Caco-2 (cell line): ENCODE measurements around the gene NFKBIZ. TPM values are rescaled to one million over a fixed set of nuclear protein-coding genes. Genes with fewer than 3 reads are reported as not detected.

Experiments used
- BruUV-seq: library from RNA; stranded (reverse); fragments of 400-500 nt; replicated peaks from 2 replicates; lab custom pipeline; 2021; lab: Mats Ljungman, UMichigan
- CTCF ChIA-PET: fragments of 300-600 bp; sonication (Branson Sonifier 250); formaldehyde crosslinking; loops from one replicate; lab custom pipeline; 2022; ENCODE audit warnings: antibody characterized with exemption; lab: Charles Lee
- POLR2A ChIA-PET: fragments of 300-600 bp; sonication (Branson Sonifier 250); formaldehyde crosslinking; loops from one replicate; lab custom pipeline; 2022; ENCODE audit warnings: antibody characterized with exemption; lab: Charles Lee
- DNase-seq, 2 experiments: peaks; one replicate each; pipeline versions ENCODE4 v3.0.0 to v3.0.0-alpha.2; 2020 to 2022
- H3K27me3 ChIP-seq: replicated peaks from 2 replicates; pipeline ENCODE4 v1.6.0; 2011; ENCODE audit warnings: low read length; ENCODE audit not compliant: control insufficient read depth, insufficient read depth
- H3K36me3 ChIP-seq: 2 replicates; pipeline ENCODE4 v1.5.1; 2011; ENCODE audit warnings: low read length; ENCODE audit not compliant: control insufficient read depth, insufficient read depth
- H3K4me1 ChIP-seq: fragments of 250-450 bp; sonication (Bioruptor Pico); 2 replicates; pipeline ENCODE4 v1.5.1; 2020; ENCODE audit warnings: mild to moderate bottlenecking
- H3K4me3 ChIP-seq: 2 replicates; pipeline ENCODE4 v1.5.1; 2011; ENCODE audit warnings: low read depth, mild to moderate bottlenecking, control low read depth, low read length
- H3K9me3 ChIP-seq: fragments of 250-450 bp; sonication (Bioruptor Pico); 2 replicates; pipeline ENCODE4 v1.5.1; 2020; ENCODE audit warnings: mild to moderate bottlenecking, moderate library complexity
- H3K27ac Mint-ChIP-seq: one replicate; pipeline ENCODE4 v1.8.0; 2022; ENCODE audit warnings: mixed read lengths; ENCODE audit not compliant: unreplicated experiment
- H3K27me3 Mint-ChIP-seq: one replicate; pipeline ENCODE4 v1.8.0; 2022; ENCODE audit warnings: mixed read lengths; ENCODE audit not compliant: insufficient read depth, unreplicated experiment
- H3K36me3 Mint-ChIP-seq: one replicate; pipeline ENCODE4 v1.8.0; 2022; ENCODE audit warnings: mild to moderate bottlenecking, mixed read lengths; ENCODE audit not compliant: insufficient read depth, unreplicated experiment
- H3K4me1 Mint-ChIP-seq: one replicate; pipeline ENCODE4 v1.8.0; 2022; ENCODE audit warnings: low read depth, mixed read lengths; ENCODE audit not compliant: unreplicated experiment
- H3K4me3 Mint-ChIP-seq: one replicate; pipeline ENCODE4 v1.8.0; 2022; ENCODE audit warnings: mild to moderate bottlenecking, moderate library complexity, mixed read lengths; ENCODE audit not compliant: unreplicated experiment
- H3K9me3 Mint-ChIP-seq: one replicate; pipeline ENCODE4 v1.8.0; 2022; ENCODE audit warnings: mixed read lengths; ENCODE audit not compliant: unreplicated experiment
- intact Hi-C: fragments of 100-400 bp; cut with micrococcal nuclease; formaldehyde crosslinking; loops from one replicate; pipeline ENCODE4 v1.10.0; 2022; ENCODE audit not compliant: unreplicated experiment
- total RNA-seq: library from RNA; stranded (reverse); gene quantifications from 2 replicates; pipeline ENCODE4 v1.2.3, GENCODE V29; 2022
- TF ChIP-seq, protein P1 (sequence below), 2 experiments: fragments of 200-600 bp in 1 of 2; IDR thresholded peaks; 1 replicate in 1 of 2; 2 replicates in 1 of 2; pipeline versions ENCODE4 v1.5.1 to v1.8.0; 2011 to 2022; ENCODE audit warnings: antibody characterized with exemption in 1 of 2, control low read depth in 1 of 2, inconsistent platforms in 1 of 2, low read depth in 1 of 2, low read length in 1 of 2, mild to moderate bottlenecking in 1 of 2, moderate library complexity in 1 of 2; ENCODE audit not compliant: insufficient read depth in 1 of 2, severe bottlenecking in 1 of 2, unreplicated experiment in 1 of 2

Gene NFKBIZ
- total RNA-seq, 1 experiment from 2014 or later = 20.2 TPM

DNA sequence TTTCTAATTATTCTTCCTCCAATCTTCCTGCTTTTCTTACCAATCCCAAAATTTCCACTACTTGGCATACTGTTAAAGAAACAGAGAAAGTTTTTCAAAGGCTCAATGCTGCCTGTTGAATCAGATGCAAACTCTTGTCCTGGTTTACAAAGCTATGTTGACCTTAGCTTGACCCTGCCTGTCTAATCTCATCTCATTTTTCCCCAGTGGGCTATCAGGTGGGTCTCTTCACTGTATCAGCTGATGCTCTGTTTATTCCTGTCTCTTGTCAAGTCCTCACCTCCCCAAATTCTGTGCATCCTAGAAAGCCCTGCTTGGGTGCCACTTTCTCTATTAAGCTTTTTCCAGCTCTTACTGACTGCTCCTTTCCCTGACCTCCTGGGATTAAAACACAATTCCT lies 18.2 kb downstream of the NFKBIZ start:
- no peak overlapping the region for H3K4me3 Mint-ChIP-seq
- H3K27ac Mint-ChIP-seq = no peak overlapping the region
- H3K27me3 Mint-ChIP-seq = no peaks in the 10 kb centered on the region
- peaks cover 10% of the 10 kb centered on the region for H3K4me1 Mint-ChIP-seq
- no peaks in the 10 kb centered on the region for H3K27me3 ChIP-seq
- H3K4me1 ChIP-seq = peaks cover 26% of the 10 kb centered on the region
- ChIA-PET CTCF (no interaction called here), POLR2A (no interaction called here)
- intact Hi-C loops = no loop called here
- H3K9me3 Mint-ChIP-seq = no peaks in the 10 kb centered on the region
- DNase-seq = no peak
- no peaks in the 10 kb centered on the region for H3K36me3 Mint-ChIP-seq
- no peaks in the 10 kb centered on the region for H3K9me3 ChIP-seq
- H3K36me3 ChIP-seq = no peaks in the 10 kb centered on the region
- no TSS peak for BruUV-seq
- H3K4me3 ChIP-seq = no peak overlapping the region
- TF ChIP-seq, protein P1, sequence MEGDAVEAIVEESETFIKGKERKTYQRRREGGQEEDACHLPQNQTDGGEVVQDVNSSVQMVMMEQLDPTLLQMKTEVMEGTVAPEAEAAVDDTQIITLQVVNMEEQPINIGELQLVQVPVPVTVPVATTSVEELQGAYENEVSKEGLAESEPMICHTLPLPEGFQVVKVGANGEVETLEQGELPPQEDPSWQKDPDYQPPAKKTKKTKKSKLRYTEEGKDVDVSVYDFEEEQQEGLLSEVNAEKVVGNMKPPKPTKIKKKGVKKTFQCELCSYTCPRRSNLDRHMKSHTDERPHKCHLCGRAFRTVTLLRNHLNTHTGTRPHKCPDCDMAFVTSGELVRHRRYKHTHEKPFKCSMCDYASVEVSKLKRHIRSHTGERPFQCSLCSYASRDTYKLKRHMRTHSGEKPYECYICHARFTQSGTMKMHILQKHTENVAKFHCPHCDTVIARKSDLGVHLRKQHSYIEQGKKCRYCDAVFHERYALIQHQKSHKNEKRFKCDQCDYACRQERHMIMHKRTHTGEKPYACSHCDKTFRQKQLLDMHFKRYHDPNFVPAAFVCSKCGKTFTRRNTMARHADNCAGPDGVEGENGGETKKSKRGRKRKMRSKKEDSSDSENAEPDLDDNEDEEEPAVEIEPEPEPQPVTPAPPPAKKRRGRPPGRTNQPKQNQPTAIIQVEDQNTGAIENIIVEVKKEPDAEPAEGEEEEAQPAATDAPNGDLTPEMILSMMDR (IDR thresholded peaks at IDR 0.05; ENCODE audit: insufficient read depth in 1 of 2, low read depth in 1 of 2, low read length in 1 of 2, severe bottlenecking in 1 of 2, unreplicated experiment in 1 of 2) = no peak

DNA sequence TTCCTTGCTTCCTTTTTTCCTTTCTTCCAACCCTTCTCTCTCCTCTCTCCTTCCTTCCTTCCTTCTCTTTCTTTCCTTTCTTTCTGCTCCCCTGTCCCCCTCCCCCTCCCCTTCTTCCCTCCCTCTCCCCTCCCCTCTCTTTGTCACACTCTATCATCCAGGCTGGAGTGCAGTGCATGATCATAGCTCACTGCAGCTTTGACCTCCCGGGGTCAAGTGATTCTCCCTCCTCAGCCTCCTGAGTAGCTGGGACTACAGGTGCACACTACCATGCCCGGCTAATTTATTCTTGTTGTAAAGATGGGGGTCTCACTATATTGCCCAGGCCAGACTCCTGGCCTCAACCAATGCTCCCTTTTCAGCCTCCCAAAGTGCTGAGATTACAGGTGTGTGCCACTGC lies 18.7 kb downstream of the NFKBIZ start:
- Histone ChIP-seq H3K9me3 (no peaks in the 10 kb centered on the region), H3K36me3 (no peaks in the 10 kb centered on the region), H3K27me3 (no peaks in the 10 kb centered on the region), H3K4me3 (no peak overlapping the region), H3K4me1 (peaks cover 26% of the 10 kb centered on the region)
- no peak for DNase-seq
- no TSS peak for BruUV-seq
- no peaks in the 10 kb centered on the region for H3K36me3 Mint-ChIP-seq
- H3K4me1 Mint-ChIP-seq = peaks cover 10% of the 10 kb centered on the region
- no peak overlapping the region for H3K27ac Mint-ChIP-seq
- ChIA-PET POLR2A (no interaction called here), CTCF (no interaction called here)
- TF ChIP-seq, protein P1 (IDR thresholded peaks at IDR 0.05; ENCODE audit: insufficient read depth in 1 of 2, low read depth in 1 of 2, low read length in 1 of 2, severe bottlenecking in 1 of 2, unreplicated experiment in 1 of 2) = no peak
- intact Hi-C loops = no loop called here
- no peaks in the 10 kb centered on the region for H3K27me3 Mint-ChIP-seq
- no peak overlapping the region for H3K4me3 Mint-ChIP-seq
- no peaks in the 10 kb centered on the region for H3K9me3 Mint-ChIP-seq

DNA sequence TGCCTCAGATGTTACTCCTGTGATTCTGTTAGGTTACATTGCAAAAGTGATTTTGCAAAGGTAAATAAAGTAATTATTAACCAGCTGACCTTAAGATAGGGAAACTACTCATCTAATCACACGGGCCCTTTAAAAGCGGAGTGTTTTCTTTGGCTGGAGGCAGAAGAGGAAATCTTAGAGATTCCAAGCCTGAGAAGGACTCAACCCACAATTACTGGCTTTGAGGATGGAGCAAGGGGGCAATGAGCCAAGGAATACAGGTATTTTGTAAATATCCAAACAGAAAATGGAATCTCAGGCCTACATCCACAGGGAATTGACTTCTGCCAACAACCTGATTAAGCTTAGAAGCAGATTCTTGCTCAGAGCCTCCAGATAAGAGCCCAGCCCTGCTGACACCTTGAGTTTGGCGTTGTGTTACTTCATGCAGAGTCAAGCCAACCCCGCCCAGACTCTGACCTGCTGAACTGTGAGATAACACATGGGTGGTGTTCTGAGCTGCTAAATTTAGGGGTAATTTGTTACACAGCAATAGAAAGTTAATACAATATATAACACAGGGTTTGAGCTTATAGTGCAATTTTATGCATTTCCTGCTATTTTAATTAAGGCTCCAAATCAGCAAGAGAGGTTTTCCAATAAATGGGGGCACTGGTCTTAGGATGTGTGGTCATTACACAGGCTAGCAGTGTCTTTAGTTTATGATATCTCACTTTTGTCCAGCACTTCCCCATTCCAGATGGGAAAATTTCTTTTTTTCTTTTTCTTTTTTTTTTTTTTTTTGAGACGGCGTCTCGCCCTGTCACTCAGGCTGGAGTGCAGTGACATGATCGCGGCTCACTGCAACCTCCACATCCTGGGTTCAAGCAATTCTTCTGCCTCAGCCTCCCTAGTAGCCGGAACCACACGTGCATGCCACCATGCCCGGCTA lies 19.5 kb downstream of the NFKBIZ start:
- no peak overlapping the region for H3K27ac Mint-ChIP-seq

More for the DNA sequence above, 19.5 kb downstream of the NFKBIZ start:
- Histone ChIP-seq H3K4me1 (peaks cover 26% of the 10 kb centered on the region), H3K36me3 (no peaks in the 10 kb centered on the region), H3K4me3 (no peak overlapping the region), H3K9me3 (no peaks in the 10 kb centered on the region), H3K27me3 (no peaks in the 10 kb centered on the region)
- Mint-ChIP-seq H3K4me1 (peaks cover 10% of the 10 kb centered on the region), H3K27me3 (no peaks in the 10 kb centered on the region), H3K36me3 (no peaks in the 10 kb centered on the region), H3K9me3 (no peaks in the 10 kb centered on the region), H3K4me3 (no peak overlapping the region)
- POLR2A ChIA-PET = no interaction called here
- CTCF ChIA-PET = interaction anchor here (0.6 kb wide), 1 partner anchor 357 kb away, joined by 3 read pairs; no protein-coding TSS in a partner anchor
- peak; percentile 20 to 57 for DNase-seq
- BruUV-seq = no TSS peak
- intact Hi-C loops = no loop called here
- TF ChIP-seq, protein P1 (IDR thresholded peaks at IDR 0.05; ENCODE audit: insufficient read depth in 1 of 2, low read depth in 1 of 2, low read length in 1 of 2, severe bottlenecking in 1 of 2, unreplicated experiment in 1 of 2) = no peak
